Hepatocyte (in vitro differentiated cells): ENCODE measurements around the gene EPHB2.

Source experiments
- EZH2 ChIP-seq: fragments of 200-600 bp; sonication (generic); IDR thresholded peaks from 2 replicates; pipeline ENCODE4 v1.6.1; 2016; ENCODE audit warnings: antibody characterized with exemption, mild to moderate bottlenecking, borderline replicate concordance
- TF ChIP-seq, protein P1 (sequence below): fragments of 200-600 bp; sonication (generic); IDR thresholded peaks from 2 replicates; pipeline ENCODE4 v1.5.1; 2016; ENCODE audit warnings: antibody characterized with exemption, mild to moderate bottlenecking; ENCODE audit not compliant: poor library complexity

GRCh38 chr1:22826604-22827580 lies 116.3 kb downstream of the EPHB2 start:
- no peak for TF ChIP-seq EZH2
- TF ChIP-seq, protein P1, sequence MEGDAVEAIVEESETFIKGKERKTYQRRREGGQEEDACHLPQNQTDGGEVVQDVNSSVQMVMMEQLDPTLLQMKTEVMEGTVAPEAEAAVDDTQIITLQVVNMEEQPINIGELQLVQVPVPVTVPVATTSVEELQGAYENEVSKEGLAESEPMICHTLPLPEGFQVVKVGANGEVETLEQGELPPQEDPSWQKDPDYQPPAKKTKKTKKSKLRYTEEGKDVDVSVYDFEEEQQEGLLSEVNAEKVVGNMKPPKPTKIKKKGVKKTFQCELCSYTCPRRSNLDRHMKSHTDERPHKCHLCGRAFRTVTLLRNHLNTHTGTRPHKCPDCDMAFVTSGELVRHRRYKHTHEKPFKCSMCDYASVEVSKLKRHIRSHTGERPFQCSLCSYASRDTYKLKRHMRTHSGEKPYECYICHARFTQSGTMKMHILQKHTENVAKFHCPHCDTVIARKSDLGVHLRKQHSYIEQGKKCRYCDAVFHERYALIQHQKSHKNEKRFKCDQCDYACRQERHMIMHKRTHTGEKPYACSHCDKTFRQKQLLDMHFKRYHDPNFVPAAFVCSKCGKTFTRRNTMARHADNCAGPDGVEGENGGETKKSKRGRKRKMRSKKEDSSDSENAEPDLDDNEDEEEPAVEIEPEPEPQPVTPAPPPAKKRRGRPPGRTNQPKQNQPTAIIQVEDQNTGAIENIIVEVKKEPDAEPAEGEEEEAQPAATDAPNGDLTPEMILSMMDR, result no peak
